Natural killer cell (primary cell): Measurements from ENCODE around the gene GOLPH3. TPM values are rescaled to one million over a fixed set of nuclear protein-coding genes. Genes with fewer than 3 reads are reported as not detected.

Source experiments
- ATAC-seq, 3 donors: fragments of 150-1000 bp in 2 of 3; fragments of 200-7000 bp in 1 of 3; cut with Tn5 transposase; 1 replicate in 1 of 3; 2 replicates in 2 of 3; pipeline ENCODE4 v1.10.0; 2021; ENCODE audit warnings: mild to moderate bottlenecking in 2 of 3, moderate library complexity in 2 of 3
- DNase-seq, 2 donors: peaks; one replicate each; pipeline versions ENCODE4 v3.0.0 to v3.0.0-alpha.2; 2013 to 2021; ENCODE audit warnings: mixed read lengths in 1 of 2
- H3K27ac ChIP-seq: one replicate; pipeline ENCODE4 v1.5.1; 2013; ENCODE audit warnings: mild to moderate bottlenecking, low read length
- H3K27me3 ChIP-seq: one replicate; pipeline ENCODE4 v1.6.1; 2013; ENCODE audit warnings: low read length; ENCODE audit not compliant: control insufficient read depth, insufficient read depth
- H3K36me3 ChIP-seq: one replicate; pipeline ENCODE4 v1.6.1; 2013; ENCODE audit warnings: low read length; ENCODE audit not compliant: control insufficient read depth, insufficient read depth
- H3K4me1 ChIP-seq: one replicate; pipeline ENCODE4 v1.6.1; 2013; ENCODE audit warnings: low read length; ENCODE audit not compliant: control insufficient read depth, insufficient read depth
- H3K4me3 ChIP-seq: one replicate; pipeline ENCODE4 v1.5.1; 2013; ENCODE audit warnings: low read length
- H3K9me3 ChIP-seq: one replicate; pipeline ENCODE4 v1.6.1; 2013; ENCODE audit warnings: low read length; ENCODE audit not compliant: control insufficient read depth, insufficient read depth
- H3K27ac Mint-ChIP-seq, 2 donors: one replicate each; pipeline ENCODE4 v1.8.0; 2022; ENCODE audit warnings: mild to moderate bottlenecking in 2 of 2, mixed read lengths in 2 of 2, moderate library complexity in 1 of 2
- H3K27me3 Mint-ChIP-seq, 2 donors: one replicate each; pipeline ENCODE4 v1.8.0; 2022; ENCODE audit warnings: low read depth in 2 of 2, mixed read lengths in 2 of 2
- H3K36me3 Mint-ChIP-seq: one replicate; pipeline ENCODE4 v1.8.0; 2022; ENCODE audit warnings: mixed read lengths
- H3K4me1 Mint-ChIP-seq, 2 donors: one replicate each; pipeline ENCODE4 v1.8.0; 2022; ENCODE audit warnings: mixed read lengths in 2 of 2
- H3K4me3 Mint-ChIP-seq: one replicate; pipeline ENCODE4 v1.8.0; 2022; ENCODE audit warnings: mild to moderate bottlenecking, moderate library complexity, mixed read lengths
- H3K9me3 Mint-ChIP-seq, 2 donors: one replicate each; pipeline ENCODE4 v1.8.0; 2022; ENCODE audit warnings: mixed read lengths in 2 of 2
- WGBS: methylation state at CpG from one replicate; pipeline ENCODE4 v1.1.7; 2013; ENCODE audit warnings: missing lambda C conversion rate; ENCODE audit not compliant: insufficient coverage; 5-methylcytosine and 5-hydroxymethylcytosine counted together
- intact Hi-C: fragments of 100-400 bp; cut with micrococcal nuclease; formaldehyde crosslinking; loops from one replicate; pipeline ENCODE4 v1.14.2; 2022
- total RNA-seq, 4 donors: library from RNA; stranded (reverse); fragments of 120-200 nt in 1 of 4; gene quantifications; one replicate each; pipeline versions ENCODE4 v1.2.3 to v1.2.4, GENCODE V29; 2013 to 2022
- TF ChIP-seq, protein P1 (sequence below): fragments of 200-600 bp; IDR thresholded peaks from one replicate; pipeline ENCODE4 v1.8.0; 2022; ENCODE audit warnings: antibody characterized with exemption

The GOLPH3 gene
- total RNA-seq, 3 donors from 2014 or later (not counting 1 experiment from before 2014, with no cell fraction given): 67.6 to 70.6 (median 69.3) TPM

DNA sequence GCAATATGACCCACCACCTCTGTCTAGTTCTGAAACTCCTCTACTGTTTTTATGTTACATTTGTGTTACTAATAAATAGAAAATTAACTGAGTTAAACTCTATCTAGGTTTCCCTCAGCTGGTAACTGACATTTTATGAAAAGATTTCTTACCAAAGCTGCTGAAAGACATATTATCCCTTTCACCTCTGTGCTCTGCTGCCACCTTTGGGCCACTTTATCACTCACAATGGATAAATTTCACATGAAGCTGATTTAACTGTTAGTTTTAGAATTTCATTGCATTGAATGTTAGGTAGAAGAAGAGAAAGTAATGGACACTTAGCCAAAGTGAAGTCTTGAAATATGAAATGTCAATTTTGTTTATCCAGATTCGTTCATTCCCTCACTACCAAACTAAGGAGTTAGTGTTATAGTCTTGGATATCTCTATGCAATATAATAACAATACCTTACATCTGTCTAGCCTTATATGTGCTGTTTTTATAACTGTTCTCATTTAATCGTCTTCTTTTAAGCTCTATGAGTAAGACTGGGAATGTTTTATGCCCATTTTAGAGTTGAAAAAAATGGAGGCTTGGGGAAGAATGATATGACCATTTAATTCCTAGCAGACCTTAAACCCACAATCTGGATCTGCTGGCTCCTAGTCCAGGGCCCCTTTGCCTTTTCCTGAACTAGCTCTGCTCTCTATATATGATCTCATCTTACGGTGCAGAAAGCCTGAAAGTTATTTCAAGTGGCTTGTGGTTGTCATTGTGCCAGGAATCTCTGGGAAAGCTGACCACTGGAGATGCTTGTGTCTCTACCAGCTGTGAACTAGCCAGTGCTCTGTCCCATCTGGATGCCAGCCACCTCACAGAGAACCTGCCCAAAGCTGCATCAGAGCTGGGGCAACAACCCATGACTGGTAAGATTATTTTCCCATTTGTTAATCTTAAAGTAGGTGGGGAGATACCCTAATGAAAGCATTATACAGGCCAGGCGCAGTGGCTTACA is 97.1 kb downstream of the GOLPH3 start:
- DNase-seq (peak in 1 of 2 donors; percentile 67), ATAC-seq (peak in 1 of 3 donors; percentile 56)
- no peak overlapping the region for H3K27ac Mint-ChIP-seq
- TF ChIP-seq, protein P1, sequence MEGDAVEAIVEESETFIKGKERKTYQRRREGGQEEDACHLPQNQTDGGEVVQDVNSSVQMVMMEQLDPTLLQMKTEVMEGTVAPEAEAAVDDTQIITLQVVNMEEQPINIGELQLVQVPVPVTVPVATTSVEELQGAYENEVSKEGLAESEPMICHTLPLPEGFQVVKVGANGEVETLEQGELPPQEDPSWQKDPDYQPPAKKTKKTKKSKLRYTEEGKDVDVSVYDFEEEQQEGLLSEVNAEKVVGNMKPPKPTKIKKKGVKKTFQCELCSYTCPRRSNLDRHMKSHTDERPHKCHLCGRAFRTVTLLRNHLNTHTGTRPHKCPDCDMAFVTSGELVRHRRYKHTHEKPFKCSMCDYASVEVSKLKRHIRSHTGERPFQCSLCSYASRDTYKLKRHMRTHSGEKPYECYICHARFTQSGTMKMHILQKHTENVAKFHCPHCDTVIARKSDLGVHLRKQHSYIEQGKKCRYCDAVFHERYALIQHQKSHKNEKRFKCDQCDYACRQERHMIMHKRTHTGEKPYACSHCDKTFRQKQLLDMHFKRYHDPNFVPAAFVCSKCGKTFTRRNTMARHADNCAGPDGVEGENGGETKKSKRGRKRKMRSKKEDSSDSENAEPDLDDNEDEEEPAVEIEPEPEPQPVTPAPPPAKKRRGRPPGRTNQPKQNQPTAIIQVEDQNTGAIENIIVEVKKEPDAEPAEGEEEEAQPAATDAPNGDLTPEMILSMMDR: peak; percentile 60
- Histone ChIP-seq H3K36me3 (no peaks in the 10 kb centered on the region), H3K27me3 (no peaks in the 10 kb centered on the region), H3K4me1 (no peaks in the 10 kb centered on the region), H3K9me3 (no peaks in the 10 kb centered on the region), H3K4me3 (no peak overlapping the region), H3K27ac (no peak overlapping the region)
- H3K27me3 Mint-ChIP-seq: no peaks in the 10 kb centered on the region
- intact Hi-C loops: loop anchor here (1.0 to 2.0 kb wide), 2 partner anchors 252 to 496 kb away; no protein-coding TSS in a partner anchor
- no peaks in the 10 kb centered on the region for H3K4me1 Mint-ChIP-seq
- 87% methylated on average over 2 of the region's 4 CpGs for WGBS
- no peaks in the 10 kb centered on the region for H3K36me3 Mint-ChIP-seq
- no peak overlapping the region for H3K4me3 Mint-ChIP-seq
- no peaks in the 10 kb centered on the region for H3K9me3 Mint-ChIP-seq

Other genes with a start within 250 kb of the GOLPH3 start
- 10 to 100 TPM; 36.9 to 47.7 (median 39.8) TPM for gene MTMR12, start 138.6 kb upstream of the GOLPH3 start, total RNA-seq